Thyroid gland (tissue), 4 donors: ENCODE results near the gene SIRT3.
"Not testable (repeated sequence)": the region's sequence is repeated elsewhere in the genome, so short reads cannot be mapped to it uniquely, and the experiment has no call there.

Experiments
- CTCF ChIP-seq, 6 experiments: fragments of 200-600 bp in 3 of 6; fragments of 450-650 bp in 3 of 6; sonication (generic) in 3 of 6; IDR thresholded peaks; one replicate each; pipeline ENCODE4 v1.5.1; 2016 to 2019; ENCODE audit warnings: antibody characterized with exemption in 6 of 6, mild to moderate bottlenecking in 2 of 6, inconsistent platforms in 1 of 6, moderate library complexity in 1 of 6
- POLR2A ChIP-seq, 2 donors: fragments of 450-650 bp; IDR thresholded peaks; one replicate each; pipeline ENCODE4 v1.6.1; 2017; ENCODE audit warnings: antibody characterized with exemption in 2 of 2, mild to moderate bottlenecking in 2 of 2, moderate library complexity in 1 of 2

- TF ChIP-seq CTCF, POLR2A (IDR thresholded peaks at IDR 0.05): not testable (repeated sequence)
Observed at GRCh38 chr11:193481-193880, 42.7 kb downstream of the SIRT3 start.
